Measurements from ENCODE around the gene RGS6. TPM values are rescaled to one million over a fixed set of nuclear protein-coding genes. Genes with fewer than 3 reads are reported as not detected.
"Not testable (repeated sequence)": the region's sequence is repeated elsewhere in the genome, so short reads cannot be mapped to it uniquely, and the experiment has no call there.

Gene RGS6
- 26.1 TPM for total RNA-seq
- long read RNA-seq, partial matches to known transcripts = 1 of 6 reads
- long read RNA-seq, other reads (novel, unspliced or antisense) = 5 of 6 reads

- ATAC-seq (ENCODE audit: poor library complexity) (peak; percentile 92), DNase-seq (peak; percentile 47)
- intact Hi-C loops (cut with DNase I) = loop anchor here (1.0 kb wide), 1 partner anchor 360 kb away; no protein-coding TSS in a partner anchor
Observed at GRCh38 chr14:71932229-71932981, at the start of gene RGS6. Gene RGS6, plus strand, starts transcription at chr14:71932429.

DNA sequence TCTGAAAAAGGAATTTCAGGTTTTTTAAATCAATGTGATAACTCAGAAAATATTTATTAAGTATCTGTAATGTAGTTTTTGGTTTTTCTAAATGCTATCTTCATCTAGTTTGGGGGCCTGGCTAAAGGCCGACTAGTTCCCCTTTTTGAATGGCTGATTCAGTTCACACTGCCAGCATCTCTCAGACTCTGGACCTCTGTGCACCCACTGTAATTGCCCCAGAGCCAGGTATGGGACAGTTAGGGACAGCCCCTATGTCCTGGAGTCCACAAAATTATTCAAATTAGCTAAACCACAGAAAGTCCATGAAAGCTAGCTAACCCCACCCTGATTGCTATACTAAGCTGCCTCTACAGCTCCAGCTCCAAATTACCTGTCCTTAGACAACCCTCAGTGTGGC lies 49.1 kb upstream of the RGS6 start:
- intact Hi-C loops (cut with DNase I) = no loop called here
- DNase-seq (no peak), ATAC-seq (ENCODE audit: poor library complexity) (no peak)

GRCh38 chr14:71885301-71885700 lies 46.9 kb upstream of the RGS6 start:
- DNase-seq (no peak), ATAC-seq (ENCODE audit: poor library complexity) (no peak)
- intact Hi-C loops (cut with DNase I) = no loop called here

DNA sequence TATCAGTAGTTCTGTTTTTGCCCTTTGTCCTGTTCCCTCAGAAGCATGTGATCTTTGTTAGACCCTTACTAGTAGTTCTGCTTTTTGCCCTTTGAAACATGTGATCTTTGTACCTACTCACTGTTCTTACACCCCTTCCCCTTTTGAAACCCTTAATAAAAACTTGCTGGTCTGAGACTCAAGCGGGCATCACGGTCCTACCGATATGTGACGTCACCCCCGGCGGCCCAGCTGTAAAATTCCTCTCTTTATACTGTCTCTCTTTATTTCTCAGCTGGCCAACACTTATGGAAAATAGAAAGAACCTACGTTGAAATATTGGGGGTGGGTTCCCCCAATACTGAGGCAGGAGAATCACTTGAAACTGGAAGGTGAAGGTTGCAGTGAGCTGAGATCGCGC lies 44.4 kb upstream of the RGS6 start:
- DNase-seq; intact Hi-C loops (cut with DNase I); ATAC-seq (ENCODE audit: poor library complexity): not testable (repeated sequence)

DNA sequence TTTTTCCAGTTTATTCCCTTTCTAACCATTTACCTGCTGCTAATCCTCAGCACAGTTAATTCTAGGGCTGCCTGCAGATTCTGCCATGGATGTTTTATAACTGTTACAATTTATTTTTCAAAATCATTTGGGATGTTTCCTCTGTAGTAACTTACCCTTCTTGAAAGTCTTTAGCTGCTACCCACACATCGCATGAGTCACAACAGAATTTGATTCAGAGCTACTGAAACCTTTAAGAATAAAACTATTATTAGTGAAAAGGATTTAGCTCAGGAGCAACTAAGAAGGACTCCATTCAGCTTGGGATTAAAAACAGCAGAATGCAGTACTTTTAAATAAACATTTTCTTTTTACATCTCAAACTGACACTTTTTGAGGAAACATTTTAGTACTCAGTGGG lies 41.7 kb upstream of the RGS6 start:
- ATAC-seq (ENCODE audit: poor library complexity) (no peak), DNase-seq (no peak)
- intact Hi-C loops (cut with DNase I) = no loop called here

GRCh38 chr14:71891185-71891584 lies 41.0 kb upstream of the RGS6 start:
- DNase-seq = no peak
- ATAC-seq (ENCODE audit: poor library complexity) = no peak
- intact Hi-C loops (cut with DNase I) = no loop called here

DNA sequence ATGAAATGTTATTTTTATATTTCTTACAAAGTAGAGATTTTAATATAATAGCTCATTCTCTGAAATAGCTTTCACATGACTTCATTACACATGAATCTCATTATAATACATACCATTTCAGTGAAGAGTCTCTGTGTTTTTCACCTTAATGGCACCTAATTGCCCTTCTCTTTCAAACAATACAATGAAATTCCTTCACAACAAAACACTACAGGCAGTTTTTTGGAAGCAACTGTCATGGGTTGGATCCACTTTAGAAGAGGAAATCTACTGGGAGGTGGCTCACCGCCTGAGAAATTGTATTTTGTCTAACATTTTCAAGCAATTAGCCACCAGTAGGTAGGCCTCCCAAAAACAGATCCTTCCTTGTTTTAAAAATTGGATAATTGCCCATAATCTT lies 40.3 kb upstream of the RGS6 start:
- DNase-seq (no peak), ATAC-seq (ENCODE audit: poor library complexity) (no peak)
- intact Hi-C loops (cut with DNase I) = no loop called here

DNA sequence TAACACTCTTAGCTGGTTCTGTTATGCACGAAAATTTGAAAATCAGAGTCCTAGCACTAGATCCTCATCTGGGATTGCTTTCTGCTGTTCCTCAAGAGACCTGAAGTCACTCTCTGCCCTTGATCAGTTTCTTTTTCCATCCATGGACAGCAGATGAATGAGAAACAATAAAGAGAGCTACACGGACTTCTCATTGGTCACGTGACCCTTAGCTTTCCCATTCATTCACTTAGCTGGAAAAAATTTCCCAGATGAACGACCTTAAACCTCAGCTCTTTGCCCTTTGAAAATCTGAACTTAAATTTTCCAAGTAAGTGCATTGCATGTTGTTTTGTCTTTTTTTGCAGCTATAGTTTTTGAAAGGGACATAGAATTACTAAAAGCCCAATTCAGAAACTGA lies 27.2 kb upstream of the RGS6 start:
- intact Hi-C loops (cut with DNase I) = no loop called here
- DNase-seq = no peak
- ATAC-seq (ENCODE audit: poor library complexity) = no peak

DNA sequence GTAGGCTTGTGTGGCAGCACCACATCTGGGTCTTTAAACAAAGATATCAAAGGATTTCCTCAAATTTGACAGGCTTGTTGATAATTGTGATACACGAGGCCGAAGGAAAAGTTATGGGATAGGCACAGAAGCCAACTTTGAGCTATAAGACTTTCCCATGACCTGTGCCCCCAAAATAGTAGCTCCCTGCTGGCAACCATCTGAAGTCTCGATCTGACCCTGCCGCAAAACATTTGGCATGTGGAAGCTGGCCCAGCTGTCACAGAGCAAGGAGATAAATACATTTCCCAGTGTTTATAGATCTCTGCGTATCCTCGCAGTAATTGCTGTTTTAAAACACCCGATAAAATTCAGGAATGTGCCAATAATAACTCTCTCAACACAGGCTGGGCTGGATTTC lies 26.4 kb upstream of the RGS6 start:
- DNase-seq (no peak), ATAC-seq (ENCODE audit: poor library complexity) (no peak)
- intact Hi-C loops (cut with DNase I) = no loop called here

GRCh38 chr14:71907793-71908515 lies 24.3 kb upstream of the RGS6 start:
- ATAC-seq (ENCODE audit: poor library complexity) = no peak
- no peak for DNase-seq
- intact Hi-C loops (cut with DNase I) = no loop called here

DNA sequence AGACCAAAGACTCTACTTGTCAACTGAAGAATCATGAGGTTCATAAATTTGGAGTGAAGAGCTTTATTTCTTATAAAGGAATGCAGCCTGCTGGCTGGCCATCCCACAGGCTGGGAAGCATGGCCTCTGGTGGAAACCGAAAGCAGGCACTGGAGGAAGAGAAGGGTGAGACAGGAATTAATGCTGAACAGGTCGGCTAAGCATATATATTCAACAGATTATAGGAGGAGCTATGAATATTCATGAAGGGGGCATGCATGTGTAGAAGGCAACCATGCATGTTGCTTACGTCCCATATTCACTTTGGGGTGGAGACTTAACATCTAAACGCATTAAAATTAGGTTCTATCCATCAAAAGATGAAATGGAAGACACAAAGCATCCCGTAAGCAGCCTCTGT lies 20.6 kb upstream of the RGS6 start:
- intact Hi-C loops (cut with DNase I) = no loop called here
- ATAC-seq (ENCODE audit: poor library complexity) (no peak), DNase-seq (no peak)

DNA sequence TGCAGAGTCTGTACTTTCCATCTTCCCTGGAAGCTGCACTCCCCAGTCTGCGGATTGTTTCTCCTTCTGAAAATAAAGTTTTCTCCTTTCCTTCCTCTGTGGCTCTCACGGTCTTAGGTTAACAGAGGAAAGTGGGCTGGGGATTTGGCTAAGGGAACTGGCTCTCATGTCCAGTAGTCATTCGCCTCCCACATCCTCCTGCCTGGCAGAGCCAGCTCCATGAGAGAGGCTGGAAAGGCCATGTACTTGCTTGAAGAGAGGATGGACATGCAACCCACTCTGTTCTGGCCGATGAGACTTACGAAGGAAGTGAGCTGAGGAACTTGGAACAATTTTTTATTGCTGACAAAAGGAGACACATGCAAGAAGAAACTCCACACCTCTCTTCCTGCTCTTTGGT lies 18.9 kb upstream of the RGS6 start:
- no peak for ATAC-seq (ENCODE audit: poor library complexity)
- intact Hi-C loops (cut with DNase I) = no loop called here
- no peak for DNase-seq

DNA sequence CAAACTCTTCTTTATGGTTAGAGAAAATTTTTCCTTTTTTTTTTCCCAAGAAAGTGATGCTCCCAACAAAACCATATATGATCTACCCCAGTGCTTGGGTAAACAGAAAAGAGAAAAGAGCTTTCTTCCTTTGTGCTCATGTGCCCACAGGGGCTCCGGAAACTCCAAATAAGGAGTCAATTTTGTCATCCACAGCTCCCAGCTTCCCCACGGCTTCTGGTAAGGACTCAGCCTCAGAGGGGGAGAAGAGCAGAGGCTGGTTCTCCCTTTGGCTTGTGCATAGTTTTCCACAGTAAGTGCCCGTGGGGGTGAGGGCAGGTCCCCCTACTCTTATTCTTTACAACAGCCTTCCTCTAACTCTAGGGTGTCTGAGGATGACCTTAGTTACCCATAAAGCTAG lies 13.3 kb upstream of the RGS6 start:
- no peak for ATAC-seq (ENCODE audit: poor library complexity)
- no peak for DNase-seq
- intact Hi-C loops (cut with DNase I) = no loop called here

DNA sequence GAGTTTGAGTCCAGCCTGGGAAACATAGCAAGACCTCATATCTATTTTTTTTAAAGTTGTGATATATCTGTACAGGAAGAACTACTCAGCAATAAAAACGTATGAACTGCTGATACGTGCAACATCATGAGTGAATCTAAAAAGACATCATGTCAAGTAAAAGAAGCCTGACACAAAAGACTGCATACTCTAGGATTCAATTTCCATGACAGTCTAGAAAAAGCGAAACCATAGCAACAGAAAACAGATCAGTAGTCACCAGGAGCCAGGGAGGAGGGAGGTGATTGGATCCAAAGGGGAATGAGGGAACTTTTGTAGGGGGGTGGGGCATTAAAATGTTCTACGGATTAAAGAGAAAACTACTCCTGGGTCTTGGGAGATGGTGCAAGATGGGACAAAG lies 8.7 kb upstream of the RGS6 start:
- intact Hi-C loops (cut with DNase I) = no loop called here
- DNase-seq (no peak), ATAC-seq (ENCODE audit: poor library complexity) (no peak)

- ATAC-seq (ENCODE audit: poor library complexity) = peak; percentile 59
- peak; percentile 53 for DNase-seq
- intact Hi-C loops (cut with DNase I) = loop anchor here (1.0 kb wide), 1 partner anchor 361 kb away; no protein-coding TSS in a partner anchor
Observed at GRCh38 chr14:71931492-71932228, 569 bp upstream of the RGS6 start.

DNA sequence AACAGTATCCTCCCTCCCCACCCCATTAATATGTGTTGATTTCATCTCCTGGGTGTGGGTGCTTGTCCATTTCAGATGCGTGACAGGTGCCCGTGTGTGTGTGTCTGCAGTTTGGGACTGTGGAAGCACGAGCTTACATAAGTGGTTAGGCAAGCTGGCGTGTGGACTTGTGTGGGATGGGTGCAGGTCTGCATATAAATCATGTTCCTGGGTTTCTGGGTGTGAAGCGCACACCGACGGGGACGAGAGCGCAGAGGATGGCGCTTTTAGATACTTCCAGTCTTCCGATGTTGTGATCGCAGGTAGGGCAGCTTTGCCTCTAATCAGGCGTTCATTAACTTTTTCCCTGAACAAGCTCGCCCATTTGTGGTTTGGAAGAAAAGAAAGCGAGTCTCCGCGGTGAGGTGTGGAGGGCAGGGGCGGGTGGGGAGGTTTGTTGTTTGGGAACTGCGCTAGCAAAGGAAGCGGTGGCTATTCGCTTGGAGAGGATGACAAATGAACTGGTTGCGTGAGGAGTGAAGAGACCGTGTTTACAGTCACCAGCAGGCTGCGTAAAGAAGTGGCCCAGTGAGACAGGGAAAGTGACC lies 865 bp downstream of the RGS6 start:
- no peak for DNase-seq
- intact Hi-C loops (cut with DNase I) = no loop called here
- ATAC-seq (ENCODE audit: poor library complexity) = peak; percentile 82

- DNase-seq; intact Hi-C loops (cut with DNase I); ATAC-seq (ENCODE audit: poor library complexity): not testable (repeated sequence)
Observed at GRCh38 chr14:71938273-71938672, 6.0 kb downstream of the RGS6 start.

DNA sequence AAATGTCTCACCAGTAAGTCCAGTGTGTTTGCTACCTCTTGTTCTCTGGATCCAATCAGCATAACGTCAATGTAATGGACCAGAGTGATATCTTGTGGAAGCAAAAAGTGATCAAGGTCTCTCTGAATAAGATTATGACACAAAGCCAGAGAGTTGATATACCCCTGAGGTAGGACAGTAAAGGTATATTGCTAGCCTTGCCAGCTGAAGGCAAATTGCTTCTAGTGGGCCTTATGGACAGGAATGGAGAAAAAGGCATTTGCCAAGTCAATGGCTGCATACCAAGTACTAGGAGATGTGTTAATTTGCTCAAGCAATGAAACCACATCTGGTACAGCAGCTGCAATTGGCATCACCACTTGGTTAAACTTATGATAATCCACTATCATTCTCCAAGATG lies 7.1 kb downstream of the RGS6 start:
- ATAC-seq (ENCODE audit: poor library complexity); intact Hi-C loops (cut with DNase I); DNase-seq: not testable (repeated sequence)

DNA sequence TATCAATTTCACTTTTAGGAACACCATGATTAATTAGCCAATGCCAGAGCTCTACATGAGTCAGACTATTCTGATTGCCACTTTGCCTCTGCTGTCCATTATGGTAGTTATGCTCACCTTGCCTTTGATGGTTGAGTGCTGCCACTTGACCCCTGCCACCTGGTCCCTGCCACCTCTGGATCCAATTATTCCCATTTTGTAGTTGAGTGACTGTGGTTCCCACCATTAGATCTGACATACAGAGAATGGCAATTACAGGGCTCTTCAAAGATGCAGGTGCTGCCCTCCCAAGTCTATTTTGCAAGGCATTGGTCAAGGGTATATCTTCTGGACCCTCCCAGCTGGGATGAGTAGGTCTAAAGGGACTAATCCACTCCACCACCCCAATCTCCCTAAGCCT lies 8.3 kb downstream of the RGS6 start:
- DNase-seq; ATAC-seq (ENCODE audit: poor library complexity); intact Hi-C loops (cut with DNase I): not testable (repeated sequence)

All from Right ventricle myocardium superior (tissue), 1 donor.